H1 (cell line): Measurements from ENCODE around the gene FASTK. TPM values are rescaled to one million over a fixed set of nuclear protein-coding genes. Genes with fewer than 3 reads are reported as not detected.

Experiments
- ASH2L ChIP-seq: fragments of 200-600, 300-600 bp; sonication (generic); IDR thresholded peaks from one replicate; pipeline ENCODE4 v1.7.1; 2017; ENCODE audit warnings: low read length
- ATF3 ChIP-seq: IDR thresholded peaks from 2 replicates; pipeline ENCODE4 v1.6.1; 2011; ENCODE audit warnings: low read depth, mild to moderate bottlenecking, low read length; ENCODE audit not compliant: insufficient read depth
- CBX8 ChIP-seq: fragments of 300-800, 300-1000 bp; sonication (generic); IDR thresholded peaks from 2 replicates; pipeline ENCODE4 v1.7.1; 2016; ENCODE audit warnings: low read depth, low read length, borderline replicate concordance
- CREB1 ChIP-seq: IDR thresholded peaks from 2 replicates; pipeline ENCODE4 v1.6.1; 2012; ENCODE audit warnings: inconsistent platforms
- CTBP2 ChIP-seq: IDR thresholded peaks from 2 replicates; pipeline ENCODE4 v1.7.0; 2011; ENCODE audit warnings: borderline replicate concordance, mild to moderate bottlenecking, moderate library complexity, mixed read lengths, low read length; ENCODE audit not compliant: insufficient read depth, insufficient read length
- EGR1 ChIP-seq: IDR thresholded peaks from 2 replicates; pipeline ENCODE4 v1.6.1; 2011; ENCODE audit warnings: low read depth, low read length, borderline replicate concordance
- EP300 ChIP-seq, 2 experiments: IDR thresholded peaks; 1 replicate in 1 of 2; 2 replicates in 1 of 2; pipeline ENCODE4 v1.6.1; 2011 to 2012; ENCODE audit warnings: low read depth in 2 of 2, low read length in 2 of 2, mild to moderate bottlenecking in 2 of 2, borderline replicate concordance in 1 of 2, inconsistent platforms in 1 of 2, moderate library complexity in 1 of 2
- FOSL1 ChIP-seq: IDR thresholded peaks from 2 replicates; pipeline ENCODE4 v1.6.1; 2011; ENCODE audit warnings: mild to moderate bottlenecking, low read depth, low read length, moderate library complexity; ENCODE audit not compliant: insufficient read depth
- GABPA ChIP-seq: IDR thresholded peaks from 2 replicates; pipeline ENCODE4 v1.6.1; 2011; ENCODE audit warnings: mild to moderate bottlenecking, low read length, moderate library complexity, borderline replicate concordance; ENCODE audit not compliant: insufficient read depth
- HDAC2 ChIP-seq, 2 experiments: fragments of 300-600 bp in 1 of 2; sonication (generic) in 1 of 2; IDR thresholded peaks; 2 replicates each; pipeline ENCODE4 v1.6.1; 2011 to 2012; ENCODE audit warnings: low read depth in 2 of 2, low read length in 2 of 2, mild to moderate bottlenecking in 2 of 2, moderate library complexity in 2 of 2, borderline replicate concordance in 1 of 2, inconsistent platforms in 1 of 2
- HDAC6 ChIP-seq: IDR thresholded peaks from one replicate; pipeline ENCODE4 v1.7.1; 2012; ENCODE audit warnings: low read depth, mild to moderate bottlenecking, inconsistent platforms, low read length, moderate library complexity
- KDM1A ChIP-seq: fragments of 200-600, 300-600 bp; sonication (generic); IDR thresholded peaks from 2 replicates; pipeline ENCODE4 v1.7.1; 2016; ENCODE audit warnings: mild to moderate bottlenecking, low read length, borderline replicate concordance
- NANOG ChIP-seq: IDR thresholded peaks from 2 replicates; pipeline ENCODE4 v1.6.1; 2011; ENCODE audit warnings: low read length, low read depth, mild to moderate bottlenecking, inconsistent platforms; ENCODE audit not compliant: insufficient read depth, poor library complexity, severe bottlenecking
- RFX5 ChIP-seq: IDR thresholded peaks from 2 replicates; pipeline ENCODE4 v1.6.1; 2011; ENCODE audit warnings: low read depth, low read length, improper control_type of control experiment, borderline replicate concordance
- RNF2 ChIP-seq: fragments of 200-900, 300-1000 bp; sonication (generic); IDR thresholded peaks from 2 replicates; pipeline ENCODE4 v1.7.1; 2016; ENCODE audit warnings: borderline replicate concordance, low read depth, mild to moderate bottlenecking, antibody characterized with exemption, low read length; ENCODE audit not compliant: poor library complexity, severe bottlenecking; ENCODE audit errors: missing control alignments
- SIN3A ChIP-seq, 2 experiments: IDR thresholded peaks in 1 of 2; conservative IDR thresholded peaks in 1 of 2; 2 replicates each; pipeline ENCODE4 v1.6.1; 2011 to 2012; ENCODE audit warnings: low read length in 2 of 2, improper control_type of control experiment in 1 of 2, low read depth in 1 of 2, mild to moderate bottlenecking in 1 of 2
- SIRT6 ChIP-seq: IDR thresholded peaks from one replicate; pipeline ENCODE4 v1.7.1; 2012; ENCODE audit warnings: low read length, inconsistent platforms
- SP2 ChIP-seq: IDR thresholded peaks from 2 replicates; pipeline ENCODE4 v1.6.1; 2012; ENCODE audit warnings: mild to moderate bottlenecking, low read length, inconsistent platforms
- SP4 ChIP-seq: IDR thresholded peaks from 2 replicates; pipeline ENCODE4 v1.6.1; 2012; ENCODE audit warnings: low read length, inconsistent platforms
- YY1 ChIP-seq: IDR thresholded peaks from 2 replicates; pipeline ENCODE4 v1.6.1; 2011; ENCODE audit warnings: low read depth, mild to moderate bottlenecking, low read length
- ZNF274 ChIP-seq: IDR thresholded peaks from 2 replicates; pipeline ENCODE4 v1.7.0; 2012; ENCODE audit warnings: low read length, borderline replicate concordance; ENCODE audit errors: extremely low read depth
- polyA plus RNA-seq, 7 experiments: library from polyadenylated mRNA; depleted of rRNA in 3 of 7; stranded (reverse) in 5 of 7; unstranded in 2 of 7; fragments of >200 nt in 5 of 7; fragments of 200-250 nt in 2 of 7; gene quantifications; 1 replicate in 5 of 7; 2 replicates in 1 of 7; 4 replicates in 1 of 7; pipeline versions ENCODE4 v1.2.1 to v1.2.3, GENCODE V29; 2011 to 2013; ENCODE audit warnings: missing spikeins in 2 of 7, mixed read lengths in 2 of 7
- total RNA-seq: library from RNA; stranded (reverse); fragmentation: NEBNext Ultra II Directional; extraction: Animal tissue kit (Norgen Biotek cat#: 25700); gene quantifications from 2 replicates; pipeline ENCODE4 v1.2.1, GENCODE V29; 2021

The FASTK gene
- total and polyA plus RNA-seq, 2 of the 8 experiments (the other 6 are each of a cell fraction or from before 2014, with no cell fraction given): 39.4 to 84.0 TPM

GRCh38 chr7:151057989-151058780 lies 22.4 kb downstream of the FASTK start (continued):
- TF ChIP-seq SP4 (no peak; the same call in 1 of the 2 replicates), CREB1 (peak; percentile 73), ATF3 (no peak), SIN3A (conservative IDR thresholded peaks at IDR 0.05 in 1 of 2, IDR thresholded peaks at IDR 0.05 in 1 of 2; ENCODE audit: low read depth in 1 of 2, low read length in 2 of 2) (peak; percentile 20 to 85; a peak in 2 of 4 replicates), EGR1 (no peak), ZNF274 (no peak), RFX5 (no peak), ASH2L (peak; percentile 14), CTBP2 (peak; percentile 72), SIRT6 (no peak), HDAC6 (no peak), YY1 (peak; percentile 65), HDAC2 (IDR thresholded peaks at IDR 0.05; ENCODE audit: borderline replicate concordance in 1 of 2, low read depth in 2 of 2, low read length in 2 of 2) (0 out of 4 replicates have a peak, but pooled peaks of 1 of the 2 experiments have one; percentile 30), RNF2 (peak; percentile 5), CBX8 (no peak), GABPA (no peak), NANOG (no peak), EP300 (IDR thresholded peaks at IDR 0.05; ENCODE audit: borderline replicate concordance in 1 of 2, low read depth in 2 of 2, low read length in 2 of 2) (no peak), SP2 (no peak), FOSL1 (no peak), KDM1A (no peak)
